ENCODE results near the gene LY86.

DNA sequence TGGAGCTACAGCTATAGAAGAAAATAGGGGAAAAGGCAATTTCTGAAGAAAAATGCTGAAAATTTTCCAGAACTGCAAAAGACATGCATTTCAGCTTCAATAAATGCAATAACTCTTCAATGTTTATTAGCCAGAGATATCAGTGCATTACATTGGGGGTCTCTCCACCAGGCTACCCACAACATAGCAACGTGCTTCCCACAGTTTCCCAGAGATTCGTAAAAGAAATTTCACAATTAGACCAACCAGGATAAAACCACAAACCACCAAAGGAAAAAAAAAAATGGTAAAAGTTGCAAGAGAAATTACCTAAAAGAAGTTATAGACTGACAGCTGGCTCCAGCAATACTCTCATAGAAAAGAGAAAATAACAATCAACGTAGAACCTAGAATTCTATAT, 16.0 kb downstream of the LY86 start:
- TF ChIP-seq, protein P1, sequence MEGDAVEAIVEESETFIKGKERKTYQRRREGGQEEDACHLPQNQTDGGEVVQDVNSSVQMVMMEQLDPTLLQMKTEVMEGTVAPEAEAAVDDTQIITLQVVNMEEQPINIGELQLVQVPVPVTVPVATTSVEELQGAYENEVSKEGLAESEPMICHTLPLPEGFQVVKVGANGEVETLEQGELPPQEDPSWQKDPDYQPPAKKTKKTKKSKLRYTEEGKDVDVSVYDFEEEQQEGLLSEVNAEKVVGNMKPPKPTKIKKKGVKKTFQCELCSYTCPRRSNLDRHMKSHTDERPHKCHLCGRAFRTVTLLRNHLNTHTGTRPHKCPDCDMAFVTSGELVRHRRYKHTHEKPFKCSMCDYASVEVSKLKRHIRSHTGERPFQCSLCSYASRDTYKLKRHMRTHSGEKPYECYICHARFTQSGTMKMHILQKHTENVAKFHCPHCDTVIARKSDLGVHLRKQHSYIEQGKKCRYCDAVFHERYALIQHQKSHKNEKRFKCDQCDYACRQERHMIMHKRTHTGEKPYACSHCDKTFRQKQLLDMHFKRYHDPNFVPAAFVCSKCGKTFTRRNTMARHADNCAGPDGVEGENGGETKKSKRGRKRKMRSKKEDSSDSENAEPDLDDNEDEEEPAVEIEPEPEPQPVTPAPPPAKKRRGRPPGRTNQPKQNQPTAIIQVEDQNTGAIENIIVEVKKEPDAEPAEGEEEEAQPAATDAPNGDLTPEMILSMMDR (IDR thresholded peaks at IDR 0.05; ENCODE audit: insufficient read depth, low read length, poor library complexity, severe bottlenecking), result no peak
- TF ChIP-seq EZH2phosphoT487 (conservative IDR thresholded peaks at IDR 0.05; ENCODE audit: low read length), result no peak

All from SU-DHL-6 (cell line).